HS-5 (cell line): ENCODE data around the gene INIP.
"Not testable (repeated sequence)": the region's sequence is repeated elsewhere in the genome, so short reads cannot be mapped to it uniquely, and the experiment has no call there.

Experiments
- DNase-seq: peaks from one replicate; pipeline ENCODE4 v3.0.0-alpha.2; 2012; ENCODE audit warnings: low read depth

INIP gene

GRCh38 chr9:112734892-112735291 lies 17.0 kb upstream of the INIP start:
- DNase-seq: no peak

GRCh38 chr9:112731971-112732370 lies 14.1 kb upstream of the INIP start:
- no peak for DNase-seq

DNA sequence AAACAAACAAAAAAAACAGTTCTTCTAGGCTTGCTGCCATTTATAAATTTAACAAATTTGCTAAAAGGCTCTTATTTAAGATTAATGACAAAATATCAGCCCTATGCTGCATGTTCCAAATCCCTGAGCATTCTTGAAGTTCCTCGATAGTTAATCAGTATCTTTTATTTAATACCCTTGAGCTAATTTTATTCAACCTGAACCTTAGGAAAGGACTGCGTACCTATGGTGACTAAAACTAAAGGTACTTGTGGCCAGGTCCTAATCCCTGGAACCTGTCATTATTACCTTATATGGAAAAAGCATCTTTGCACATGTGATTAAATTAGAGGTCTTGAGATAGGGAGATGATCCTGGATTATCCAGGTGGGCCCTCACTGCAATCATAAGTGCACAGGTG lies 10.5 kb upstream of the INIP start:
- no peak for DNase-seq

DNA sequence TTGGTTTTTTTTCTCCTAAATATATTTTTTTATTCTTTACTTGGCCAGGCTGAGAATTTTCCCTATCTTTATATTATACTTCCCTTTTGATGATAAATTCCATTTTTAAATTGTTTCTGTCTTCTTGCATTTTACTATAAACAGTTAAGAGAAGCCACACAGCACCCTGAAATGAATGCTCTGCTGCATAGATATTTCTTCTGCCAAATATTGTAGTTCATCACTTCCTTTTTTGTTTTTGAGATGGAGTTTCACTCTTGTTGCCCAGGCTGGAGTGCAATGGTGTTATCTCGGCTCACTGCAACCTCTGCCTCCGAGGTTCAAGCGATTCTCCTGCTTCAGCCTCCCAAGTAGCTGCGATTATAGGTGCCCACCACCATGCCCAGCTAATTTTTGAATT lies 8.5 kb upstream of the INIP start:
- no peak for DNase-seq

DNA sequence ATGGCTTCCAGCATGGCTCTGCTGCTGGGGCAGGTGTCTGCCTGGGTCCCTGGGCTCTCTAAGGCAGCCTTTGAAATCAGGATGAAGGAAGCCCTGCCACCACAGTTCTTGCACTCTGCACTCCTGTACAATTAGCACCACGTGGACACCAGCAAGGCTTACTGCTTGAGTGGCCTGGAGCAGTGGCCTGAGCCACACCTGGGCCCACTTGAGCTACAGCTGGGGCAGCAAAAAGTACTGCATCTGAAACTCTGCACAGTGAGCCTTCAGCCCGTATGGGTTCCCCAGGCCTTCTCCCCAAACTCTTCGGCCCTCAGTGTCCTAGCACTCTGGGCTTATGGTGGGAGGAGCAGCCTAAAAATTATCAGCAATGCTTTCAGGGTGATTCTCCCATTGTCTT lies 8.0 kb upstream of the INIP start:
- no peak for DNase-seq

DNA sequence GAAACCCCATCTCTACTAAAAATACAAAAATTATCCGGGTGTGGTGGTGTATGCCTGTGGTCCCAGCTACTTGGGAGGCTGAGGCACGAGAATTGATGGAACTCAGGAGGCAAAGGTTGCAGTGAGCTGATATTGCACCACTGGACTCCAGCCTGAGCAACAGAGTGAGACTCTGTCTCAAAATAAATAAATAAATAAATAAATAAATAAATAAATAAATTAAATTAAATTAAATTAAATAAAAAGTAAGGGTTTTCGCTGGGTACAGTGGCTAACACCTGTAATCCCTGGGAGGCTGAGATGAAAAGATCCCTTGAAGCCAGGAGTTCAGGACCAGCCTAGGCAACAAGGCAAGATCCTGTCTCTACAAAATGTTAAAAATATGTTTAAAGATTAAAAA lies 4.8 kb upstream of the INIP start:
- not testable (repeated sequence) for DNase-seq

DNA sequence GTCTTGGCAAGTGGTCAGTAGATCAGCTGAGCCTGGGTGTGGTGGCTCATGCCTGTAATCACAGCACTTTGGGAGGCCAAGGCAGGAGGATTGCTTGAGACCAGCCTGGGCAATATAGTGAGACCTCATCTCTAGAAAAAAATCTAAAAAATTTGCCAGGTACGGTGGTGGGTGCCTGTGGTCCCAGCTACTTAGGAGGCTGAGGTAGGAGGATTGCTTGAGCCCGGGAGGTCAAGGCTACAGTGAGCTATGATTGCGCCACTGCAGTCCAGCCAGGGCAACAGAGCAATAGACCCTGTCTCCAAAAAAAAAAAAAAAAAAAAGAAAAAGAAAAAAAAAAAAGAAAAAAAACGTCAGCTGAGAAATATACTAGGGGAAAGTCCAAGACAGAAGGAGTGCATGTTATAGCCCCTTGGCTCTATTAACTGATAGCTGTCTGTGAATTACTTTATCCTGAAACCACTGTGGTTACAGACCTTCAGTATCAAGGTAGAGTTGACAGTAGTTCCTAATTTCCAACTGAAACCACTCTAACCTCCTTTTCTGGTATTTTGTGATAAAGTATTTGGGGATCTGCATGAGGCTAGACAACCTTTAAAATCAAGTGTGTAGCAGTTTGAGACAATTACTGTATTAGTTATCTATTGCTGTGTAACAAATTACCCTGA lies 2.3 kb upstream of the INIP start:
- DNase-seq: no peak

DNA sequence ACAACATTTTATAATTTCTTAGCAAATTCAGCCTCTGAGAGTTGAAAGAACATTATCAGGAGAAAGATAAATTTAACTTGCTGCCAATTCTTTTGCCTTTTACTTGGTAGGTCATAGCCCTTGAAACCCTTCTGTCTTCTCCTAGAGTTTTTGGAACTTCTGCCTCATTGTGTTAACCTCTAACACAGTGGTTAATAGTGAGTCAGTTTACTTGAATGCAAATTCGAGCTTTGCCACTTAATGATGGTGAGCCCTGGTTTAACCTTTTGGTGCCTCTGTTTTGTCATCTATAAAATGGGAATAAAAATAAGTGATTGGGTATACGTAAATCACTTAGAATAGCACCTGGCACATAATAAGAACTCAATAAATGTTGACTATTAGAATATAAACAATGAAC lies 1.8 kb upstream of the INIP start:
- DNase-seq: no peak

- no peak for DNase-seq
These were observed 1.3 kb upstream of the INIP start for GRCh38 chr9:112719241-112719691.

- no peak for DNase-seq
These were observed 5.2 kb downstream of the INIP start for GRCh38 chr9:112712678-112713077.

- no peak for DNase-seq
These were observed 6.7 kb downstream of the INIP start for GRCh38 chr9:112711050-112711689.

DNA sequence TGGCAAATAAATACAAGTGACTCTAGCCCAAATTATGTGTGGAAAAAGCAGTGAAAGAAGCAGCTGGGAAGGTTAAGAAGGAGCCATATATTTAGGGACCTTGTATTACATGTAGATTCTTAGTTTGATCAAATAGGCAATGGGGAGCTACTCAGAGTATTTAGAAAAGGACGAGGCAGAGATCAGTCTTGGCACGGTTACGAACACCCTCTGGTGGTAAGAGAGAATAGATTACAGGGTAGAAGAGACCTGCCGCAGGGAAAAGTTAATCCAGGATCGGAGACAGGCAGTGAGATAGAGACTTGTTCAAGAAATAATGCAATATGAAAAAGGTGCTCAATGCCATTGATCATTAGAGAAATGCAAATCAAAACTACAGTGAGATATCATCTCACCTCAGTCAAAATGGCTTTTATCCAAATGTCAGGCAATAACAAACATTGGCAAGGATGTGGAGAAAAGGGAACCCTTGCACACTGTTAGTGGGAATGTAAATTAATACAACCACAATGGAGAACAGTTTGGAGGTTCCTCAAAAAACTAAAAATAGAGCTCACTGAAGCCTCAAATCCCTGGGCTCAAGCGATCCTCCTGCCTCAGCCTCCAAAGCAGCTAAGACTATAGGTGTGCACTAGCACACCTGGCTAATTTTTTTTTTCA lies 12.0 kb downstream of the INIP start:
- no peak for DNase-seq

- DNase-seq: no peak
These were observed 14.6 kb downstream of the INIP start for GRCh38 chr9:112703304-112703703.

DNA sequence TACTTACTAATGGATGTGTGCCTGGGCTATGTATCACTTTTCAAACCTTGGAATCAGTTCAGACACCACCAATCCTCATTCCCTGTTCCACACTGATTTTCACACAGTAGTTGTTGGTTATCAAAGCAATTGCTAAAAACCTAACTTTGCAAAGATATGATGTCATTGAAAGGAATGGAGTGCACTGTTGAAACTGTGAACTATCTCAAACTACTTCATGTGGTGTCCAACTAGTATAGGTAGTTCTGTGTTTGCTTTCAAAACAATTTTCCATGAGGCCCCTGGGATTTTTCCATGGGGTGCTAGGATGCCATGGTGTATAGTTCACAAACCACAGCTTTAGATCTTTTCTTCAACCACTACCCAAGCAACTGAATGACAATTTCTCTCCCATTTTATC lies 17.8 kb downstream of the INIP start:
- no peak for DNase-seq

GRCh38 chr9:112699230-112699629 lies 18.7 kb downstream of the INIP start:
- DNase-seq: no peak

- no peak for DNase-seq
These were observed 21.5 kb downstream of the INIP start for GRCh38 chr9:112696461-112696860.

DNA sequence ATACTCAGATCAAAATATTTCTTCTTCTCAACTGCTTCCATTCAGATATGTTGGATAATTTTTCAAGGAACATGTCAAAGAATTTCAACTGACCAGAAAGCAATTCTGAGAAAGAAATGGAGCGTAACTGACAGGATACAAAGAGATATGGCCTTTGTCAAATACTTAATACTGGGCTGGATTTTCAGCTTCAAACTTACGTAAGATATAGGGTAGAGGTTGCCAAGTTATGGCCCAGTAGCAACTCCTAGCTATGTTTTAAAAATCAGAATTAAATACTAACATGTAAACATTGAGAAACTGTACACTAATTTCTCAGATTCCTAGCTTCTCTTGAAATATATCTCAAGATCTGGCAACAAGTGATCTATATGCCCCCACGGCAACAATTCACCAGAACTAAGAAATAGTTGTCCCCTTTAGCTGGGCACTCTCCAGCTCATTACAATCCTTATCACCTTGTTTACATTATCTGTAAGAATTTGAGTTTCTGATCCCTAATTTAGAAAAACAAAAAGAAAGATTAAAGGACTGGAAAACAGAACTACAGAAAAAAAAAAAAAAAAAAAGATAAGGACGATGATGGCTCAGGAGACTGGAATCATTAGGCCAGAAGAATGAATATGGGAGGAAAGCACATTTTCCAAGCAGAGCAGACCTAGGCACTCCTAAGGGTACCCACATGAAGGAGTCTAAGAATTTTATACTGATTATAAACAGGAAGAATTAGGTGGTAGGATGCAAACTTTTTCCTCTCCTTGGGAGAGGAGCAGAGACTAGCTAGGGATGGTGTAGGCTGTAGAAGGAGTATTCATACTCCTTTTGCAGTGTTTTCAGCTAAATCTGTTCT lies 23.0 kb downstream of the INIP start:
- DNase-seq: no peak

DNA sequence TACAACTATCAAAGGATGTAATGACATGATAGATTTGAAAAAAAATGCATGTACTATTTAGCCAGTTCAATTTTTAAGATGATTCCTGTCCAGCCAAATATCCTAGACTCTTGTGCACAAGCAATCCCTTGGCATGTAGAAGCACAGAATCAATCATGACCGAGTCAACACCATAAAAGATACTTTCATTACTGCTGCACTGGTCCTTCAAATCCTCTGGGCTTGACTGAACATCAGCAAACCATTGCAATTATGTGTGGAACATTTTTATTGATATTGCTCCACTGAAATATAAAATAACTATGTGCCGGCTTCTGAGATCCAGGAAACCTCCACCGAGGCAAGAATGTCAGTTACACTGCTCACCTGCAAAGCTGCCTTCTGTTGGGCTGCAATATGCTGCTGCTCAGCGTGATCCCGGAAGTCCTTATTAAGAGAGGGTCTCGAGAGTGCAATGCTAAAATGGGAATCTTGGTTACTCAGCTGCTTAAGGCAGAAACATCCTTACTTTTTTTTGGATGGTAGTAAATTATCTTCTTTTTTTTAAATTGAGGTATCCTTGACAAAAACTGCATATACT lies 28.7 kb downstream of the INIP start:
- DNase-seq: no peak

GRCh38 chr9:112680731-112681402 lies 37.0 kb downstream of the INIP start:
- DNase-seq: no peak

DNA sequence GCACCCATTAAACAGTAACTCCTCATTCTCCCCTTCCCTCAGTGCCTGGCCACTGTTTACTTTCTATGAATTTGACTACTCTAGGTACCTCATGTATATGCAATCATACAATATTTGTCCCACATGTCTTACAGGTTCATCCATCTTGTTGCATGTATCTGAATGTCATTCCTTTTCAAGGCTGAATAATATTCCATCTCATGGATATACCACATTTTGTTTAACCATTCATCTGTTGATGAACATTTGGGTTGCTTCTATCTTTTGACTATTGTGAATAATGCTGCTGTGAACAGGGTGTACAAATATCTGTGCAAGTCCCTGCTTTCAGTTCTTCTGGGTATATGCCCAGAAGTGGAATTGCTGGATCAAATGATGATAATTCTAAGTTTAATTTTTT lies 40.9 kb downstream of the INIP start:
- no peak for DNase-seq

- DNase-seq: not testable (repeated sequence)
These were observed 44.7 kb downstream of the INIP start for GRCh38 chr9:112673221-112673620.
